Activated naive CD4-positive, alpha-beta T cell treated with anti-CD3 and anti-CD28 coated beads for 36 hours (primary cell): ENCODE results near the gene ZNF385B. TPM values are rescaled to one million over a fixed set of nuclear protein-coding genes. Genes with fewer than 3 reads are reported as not detected.

Experiments used
- CTCF ChIA-PET: fragments of 350-600 bp; sonication (Branson Sonifier 250); formaldehyde crosslinking; loops from one replicate; lab custom pipeline; 2021; ENCODE audit warnings: antibody characterized with exemption; lab: Charles Lee
- DNase-seq: peaks from one replicate; pipeline ENCODE4 v3.0.0-alpha.2; 2020
- H3K27ac Mint-ChIP-seq: one replicate; pipeline ENCODE4 v1.8.0; 2021; ENCODE audit warnings: mild to moderate bottlenecking, mixed read lengths
- H3K27me3 Mint-ChIP-seq: one replicate; pipeline ENCODE4 v1.8.0; 2021; ENCODE audit warnings: low read depth, mixed read lengths
- H3K36me3 Mint-ChIP-seq: one replicate; pipeline ENCODE4 v1.8.0; 2021; ENCODE audit warnings: low read depth, mixed read lengths
- H3K4me1 Mint-ChIP-seq: one replicate; pipeline ENCODE4 v1.8.0; 2021; ENCODE audit warnings: low read depth, mixed read lengths
- H3K4me3 Mint-ChIP-seq: one replicate; pipeline ENCODE4 v1.8.0; 2021; ENCODE audit warnings: mild to moderate bottlenecking, moderate library complexity, mixed read lengths
- H3K9me3 Mint-ChIP-seq: one replicate; pipeline ENCODE4 v1.8.0; 2021; ENCODE audit warnings: mixed read lengths
- intact Hi-C: fragments of 100-400 bp; cut with micrococcal nuclease; formaldehyde crosslinking; loops from one replicate; pipeline ENCODE4 v1.15.1; 2023
- total RNA-seq, 2 experiments: library from RNA; stranded (reverse); gene quantifications; one replicate each; pipeline ENCODE4 v1.2.3, GENCODE V29; 2021

ZNF385B gene
- total RNA-seq, 2 experiments from 2014 or later, result not detected

GRCh38 chr2:179626261-179626660, 235.2 kb downstream of the ZNF385B start:
- Mint-ChIP-seq H3K27me3 (peaks cover 10% of the 10 kb centered on the region), H3K4me3 (no peak overlapping the region), H3K4me1 (no peaks in the 10 kb centered on the region), H3K27ac (no peak overlapping the region), H3K9me3 (no peaks in the 10 kb centered on the region), H3K36me3 (no peaks in the 10 kb centered on the region)
- no peak for DNase-seq
- intact Hi-C loops, result no loop called here
- CTCF ChIA-PET, result no interaction called here

GRCh38 chr2:179622635-179623300, 238.6 kb downstream of the ZNF385B start:
- H3K36me3 Mint-ChIP-seq, result no peaks in the 10 kb centered on the region
- H3K27ac Mint-ChIP-seq, result no peak overlapping the region
- no peak overlapping the region for H3K4me3 Mint-ChIP-seq
- CTCF ChIA-PET, result no interaction called here
- intact Hi-C loops, result no loop called here
- no peaks in the 10 kb centered on the region for H3K4me1 Mint-ChIP-seq
- H3K27me3 Mint-ChIP-seq, result peaks cover 8% of the 10 kb centered on the region
- DNase-seq, result no peak
- H3K9me3 Mint-ChIP-seq, result no peaks in the 10 kb centered on the region

- no peak for DNase-seq
- no peaks in the 10 kb centered on the region for H3K9me3 Mint-ChIP-seq
- intact Hi-C loops, result no loop called here
- no peak overlapping the region for H3K4me3 Mint-ChIP-seq
- no peaks in the 10 kb centered on the region for H3K36me3 Mint-ChIP-seq
- no peaks in the 10 kb centered on the region for H3K4me1 Mint-ChIP-seq
- CTCF ChIA-PET, result no interaction called here
- peaks cover 8% of the 10 kb centered on the region for H3K27me3 Mint-ChIP-seq
- no peak overlapping the region for H3K27ac Mint-ChIP-seq
Observed at GRCh38 chr2:179622112-179622511, 239.3 kb downstream of the ZNF385B start.

GRCh38 chr2:179619947-179620467, 241.4 kb downstream of the ZNF385B start:
- intact Hi-C loops, result no loop called here
- H3K27ac Mint-ChIP-seq, result no peak overlapping the region
- H3K9me3 Mint-ChIP-seq, result no peaks in the 10 kb centered on the region
- CTCF ChIA-PET, result no interaction called here
- DNase-seq, result no peak
- no peaks in the 10 kb centered on the region for H3K4me1 Mint-ChIP-seq
- no peaks in the 10 kb centered on the region for H3K36me3 Mint-ChIP-seq
- H3K27me3 Mint-ChIP-seq, result peaks cover 8% of the 10 kb centered on the region
- H3K4me3 Mint-ChIP-seq, result no peak overlapping the region

- H3K36me3 Mint-ChIP-seq, result no peaks in the 10 kb centered on the region
- H3K27ac Mint-ChIP-seq, result no peak overlapping the region
- DNase-seq, result no peak
- H3K9me3 Mint-ChIP-seq, result no peaks in the 10 kb centered on the region
- H3K27me3 Mint-ChIP-seq, result no peaks in the 10 kb centered on the region
- no peaks in the 10 kb centered on the region for H3K4me1 Mint-ChIP-seq
- CTCF ChIA-PET, result no interaction called here
- intact Hi-C loops, result no loop called here
- no peak overlapping the region for H3K4me3 Mint-ChIP-seq
Observed at GRCh38 chr2:179614121-179614520, 247.3 kb downstream of the ZNF385B start.

- CTCF ChIA-PET, result no interaction called here
- DNase-seq, result no peak
- Mint-ChIP-seq H3K27ac (no peak overlapping the region), H3K9me3 (no peaks in the 10 kb centered on the region), H3K4me1 (no peaks in the 10 kb centered on the region), H3K27me3 (no peaks in the 10 kb centered on the region), H3K36me3 (no peaks in the 10 kb centered on the region), H3K4me3 (no peak overlapping the region)
- intact Hi-C loops, result no loop called here
Observed at GRCh38 chr2:179613701-179614100, 247.7 kb downstream of the ZNF385B start.

GRCh38 chr2:179613299-179613651, 248.1 kb downstream of the ZNF385B start:
- Mint-ChIP-seq H3K27ac (no peak overlapping the region), H3K9me3 (no peaks in the 10 kb centered on the region), H3K36me3 (no peaks in the 10 kb centered on the region), H3K4me3 (no peak overlapping the region), H3K4me1 (no peaks in the 10 kb centered on the region), H3K27me3 (no peaks in the 10 kb centered on the region)
- CTCF ChIA-PET, result no interaction called here
- no peak for DNase-seq
- intact Hi-C loops, result no loop called here

- Mint-ChIP-seq H3K4me1 (no peaks in the 10 kb centered on the region), H3K36me3 (no peaks in the 10 kb centered on the region), H3K4me3 (no peak overlapping the region), H3K27me3 (no peaks in the 10 kb centered on the region), H3K9me3 (no peaks in the 10 kb centered on the region), H3K27ac (no peak overlapping the region)
- DNase-seq, result no peak
- intact Hi-C loops, result no loop called here
- CTCF ChIA-PET, result no interaction called here
Observed at GRCh38 chr2:179612591-179613298, 248.7 kb downstream of the ZNF385B start.

- no peaks in the 10 kb centered on the region for H3K36me3 Mint-ChIP-seq
- no peaks in the 10 kb centered on the region for H3K27me3 Mint-ChIP-seq
- CTCF ChIA-PET, result no interaction called here
- H3K9me3 Mint-ChIP-seq, result no peaks in the 10 kb centered on the region
- intact Hi-C loops, result no loop called here
- DNase-seq, result no peak
- H3K4me1 Mint-ChIP-seq, result no peaks in the 10 kb centered on the region
- no peak overlapping the region for H3K27ac Mint-ChIP-seq
- no peak overlapping the region for H3K4me3 Mint-ChIP-seq
Observed at GRCh38 chr2:179612108-179612507, 249.3 kb downstream of the ZNF385B start.

GRCh38 chr2:179606141-179606540, 255.3 kb downstream of the ZNF385B start:
- Mint-ChIP-seq H3K4me1 (no peaks in the 10 kb centered on the region), H3K4me3 (no peak overlapping the region), H3K9me3 (no peaks in the 10 kb centered on the region), H3K36me3 (no peaks in the 10 kb centered on the region), H3K27ac (no peak overlapping the region), H3K27me3 (no peaks in the 10 kb centered on the region)
- CTCF ChIA-PET, result no interaction called here
- intact Hi-C loops, result no loop called here
- no peak for DNase-seq

GRCh38 chr2:179605341-179605740, 256.1 kb downstream of the ZNF385B start:
- CTCF ChIA-PET, result no interaction called here
- Mint-ChIP-seq H3K36me3 (no peaks in the 10 kb centered on the region), H3K4me1 (no peaks in the 10 kb centered on the region), H3K27ac (no peak overlapping the region), H3K4me3 (no peak overlapping the region), H3K9me3 (no peaks in the 10 kb centered on the region), H3K27me3 (no peaks in the 10 kb centered on the region)
- intact Hi-C loops, result no loop called here
- no peak for DNase-seq

GRCh38 chr2:179604598-179604997, 256.8 kb downstream of the ZNF385B start:
- no peak overlapping the region for H3K4me3 Mint-ChIP-seq
- H3K9me3 Mint-ChIP-seq, result no peaks in the 10 kb centered on the region
- CTCF ChIA-PET, result no interaction called here
- no peak overlapping the region for H3K27ac Mint-ChIP-seq
- no peak for DNase-seq
- intact Hi-C loops, result no loop called here
- no peaks in the 10 kb centered on the region for H3K4me1 Mint-ChIP-seq
- H3K27me3 Mint-ChIP-seq, result no peaks in the 10 kb centered on the region
- H3K36me3 Mint-ChIP-seq, result no peaks in the 10 kb centered on the region

- Mint-ChIP-seq H3K4me1 (no peaks in the 10 kb centered on the region), H3K27me3 (no peaks in the 10 kb centered on the region), H3K9me3 (no peaks in the 10 kb centered on the region), H3K27ac (no peak overlapping the region), H3K4me3 (no peak overlapping the region), H3K36me3 (no peaks in the 10 kb centered on the region)
- CTCF ChIA-PET, result interaction anchor here (0.5 kb wide), 1 partner anchor 14 kb away, joined by 4 read pairs; no protein-coding TSS in a partner anchor
- DNase-seq, result no peak
- intact Hi-C loops, result no loop called here
Observed at GRCh38 chr2:179602452-179602851, 259.0 kb downstream of the ZNF385B start.
